K562 (cell line): Measurements from ENCODE around the gene MRPL58. TPM values are rescaled to one million over a fixed set of nuclear protein-coding genes. Genes with fewer than 3 reads are reported as not detected.

Experiments
- HMBOX1 ChIP-seq: sonication (generic); IDR thresholded peaks from 2 replicates; pipeline ENCODE4 v1.6.1; 2016
- HOMEZ ChIP-seq: fragments of 250-450 bp; sonication (Bioruptor Pico); IDR thresholded peaks from 2 replicates; pipeline ENCODE4 v1.4.0; 2020; ENCODE audit warnings: mild to moderate bottlenecking, moderate library complexity
- SOX6 ChIP-seq: fragments of 450-650 bp; IDR thresholded peaks from 2 replicates; pipeline ENCODE4 v1.6.1; 2014; ENCODE audit warnings: mild to moderate bottlenecking
- ZBTB33 ChIP-seq: sonication (generic); formaldehyde crosslinking; IDR thresholded peaks from 2 replicates; pipeline ENCODE4 v1.8.1; 2023; ENCODE audit warnings: mild to moderate bottlenecking, missing genetic modification reagents
- polyA plus RNA-seq, 8 experiments: library from polyadenylated mRNA; depleted of rRNA in 4 of 8; stranded (reverse) in 5 of 8; unstranded in 3 of 8; fragments of >200 nt; fragmentation: Nextera tagmentation in 2 of 8; fragmentation: Illumina TruSeq in 1 of 8; extraction: Ambion mirVana in 2 of 8; extraction: Trizol in 1 of 8; gene quantifications; 2 replicates each; pipeline versions ENCODE4 v1.2.1 to v1.2.3, GENCODE V29; 2011 to 2014; ENCODE audit warnings: inconsistent platforms in 1 of 8, missing spikeins in 1 of 8
- total RNA-seq, 7 experiments: library from RNA; depleted of rRNA in 6 of 7; stranded (reverse); fragments of >200 nt in 6 of 7; fragmentation: Illumina TruSeq in 2 of 7; extraction: Trizol in 2 of 7; gene quantifications; 2 replicates each; pipeline versions ENCODE4 v1.2.1 to v1.2.3, GENCODE V29; 2011 to 2021; ENCODE audit warnings: low replicate concordance in 1 of 7
- TF ChIP-seq, protein P1 (sequence below): IDR thresholded peaks from 3 replicates; pipeline ENCODE4 v1.6.1; 2011; ENCODE audit warnings: borderline replicate concordance, mild to moderate bottlenecking, moderate library complexity; ENCODE audit not compliant: insufficient read length; ENCODE audit errors: extremely low read depth
- TF ChIP-seq, protein P2 (sequence below): fragments of 250-450 bp; sonication (Bioruptor Pico); IDR thresholded peaks from 2 replicates; pipeline ENCODE4 v1.8.0; 2021; ENCODE audit warnings: borderline replicate concordance, mild to moderate bottlenecking, moderate library complexity; ENCODE audit not compliant: poor library complexity, severe bottlenecking

Gene MRPL58
- total and polyA plus RNA-seq, 9 of the 15 experiments (the other 6 are each of a cell fraction or from before 2014, with no cell fraction given) = 30.8 to 107 (median 72.4) TPM

DNA sequence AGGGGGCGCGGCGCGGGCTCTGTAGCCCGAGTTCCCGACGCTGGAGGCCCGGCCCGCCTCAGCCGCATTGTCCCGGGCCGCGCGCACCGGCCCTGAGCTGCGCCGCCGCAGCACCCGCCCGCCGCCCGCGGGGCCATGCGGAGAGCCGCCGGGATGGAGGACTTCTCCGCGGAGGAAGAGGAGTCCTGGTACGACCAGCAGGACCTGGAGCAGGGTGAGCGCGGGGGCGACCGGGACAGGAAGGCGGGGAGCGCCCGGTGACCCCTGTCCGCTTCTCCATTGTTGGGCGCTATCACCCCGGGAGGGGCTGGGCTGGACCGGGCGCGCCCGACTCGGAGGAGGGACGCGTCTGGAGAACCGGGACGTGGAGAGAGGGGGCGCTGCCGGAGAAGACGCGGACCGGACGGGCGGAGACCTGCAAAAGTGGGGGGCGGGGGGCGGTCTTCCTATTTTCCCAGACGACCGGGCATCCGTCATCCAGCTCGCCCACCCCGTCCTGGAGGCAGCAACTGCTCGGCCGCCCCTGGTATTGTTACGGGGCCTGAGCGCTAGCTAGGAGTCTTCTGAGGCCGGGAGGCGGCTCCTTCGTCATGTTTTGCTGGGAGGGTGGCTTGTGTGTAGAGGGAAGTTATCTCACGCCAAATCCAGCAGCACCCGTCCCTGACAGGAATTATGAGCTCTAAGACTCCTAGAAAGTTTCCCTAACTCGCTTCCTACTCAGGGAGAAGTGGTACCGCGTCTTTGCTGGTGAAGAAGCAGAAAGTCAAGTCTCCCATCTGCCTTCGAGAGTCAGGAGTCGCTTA lies 24.4 kb upstream of the MRPL58 start (continued):
- TF ChIP-seq, protein P1, sequence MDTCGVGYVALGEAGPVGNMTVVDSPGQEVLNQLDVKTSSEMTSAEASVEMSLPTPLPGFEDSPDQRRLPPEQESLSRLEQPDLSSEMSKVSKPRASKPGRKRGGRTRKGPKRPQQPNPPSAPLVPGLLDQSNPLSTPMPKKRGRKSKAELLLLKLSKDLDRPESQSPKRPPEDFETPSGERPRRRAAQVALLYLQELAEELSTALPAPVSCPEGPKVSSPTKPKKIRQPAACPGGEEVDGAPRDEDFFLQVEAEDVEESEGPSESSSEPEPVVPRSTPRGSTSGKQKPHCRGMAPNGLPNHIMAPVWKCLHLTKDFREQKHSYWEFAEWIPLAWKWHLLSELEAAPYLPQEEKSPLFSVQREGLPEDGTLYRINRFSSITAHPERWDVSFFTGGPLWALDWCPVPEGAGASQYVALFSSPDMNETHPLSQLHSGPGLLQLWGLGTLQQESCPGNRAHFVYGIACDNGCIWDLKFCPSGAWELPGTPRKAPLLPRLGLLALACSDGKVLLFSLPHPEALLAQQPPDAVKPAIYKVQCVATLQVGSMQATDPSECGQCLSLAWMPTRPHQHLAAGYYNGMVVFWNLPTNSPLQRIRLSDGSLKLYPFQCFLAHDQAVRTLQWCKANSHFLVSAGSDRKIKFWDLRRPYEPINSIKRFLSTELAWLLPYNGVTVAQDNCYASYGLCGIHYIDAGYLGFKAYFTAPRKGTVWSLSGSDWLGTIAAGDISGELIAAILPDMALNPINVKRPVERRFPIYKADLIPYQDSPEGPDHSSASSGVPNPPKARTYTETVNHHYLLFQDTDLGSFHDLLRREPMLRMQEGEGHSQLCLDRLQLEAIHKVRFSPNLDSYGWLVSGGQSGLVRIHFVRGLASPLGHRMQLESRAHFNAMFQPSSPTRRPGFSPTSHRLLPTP = no peak
- TF ChIP-seq SOX6 (no peak), HMBOX1 (no peak), ZBTB33 (CRISPR knock-in tag) (no peak), HOMEZ (CRISPR knock-in tag) (no peak)
- TF ChIP-seq, protein P2, sequence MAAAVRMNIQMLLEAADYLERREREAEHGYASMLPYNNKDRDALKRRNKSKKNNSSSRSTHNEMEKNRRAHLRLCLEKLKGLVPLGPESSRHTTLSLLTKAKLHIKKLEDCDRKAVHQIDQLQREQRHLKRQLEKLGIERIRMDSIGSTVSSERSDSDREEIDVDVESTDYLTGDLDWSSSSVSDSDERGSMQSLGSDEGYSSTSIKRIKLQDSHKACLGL (CRISPR knock-in tag) = no peak
